H54 (cell line): ENCODE measurements around the gene ACADVL.

ENCODE experiments used
- DNase-seq: peaks from one replicate; pipeline ENCODE4 v3.0.0; 2011; ENCODE audit warnings: low spot score, mixed read lengths; ENCODE audit not compliant: insufficient read length
- FAIRE-seq: peaks from 3 replicates; lab custom pipeline; 2011; peaks lifted over from hg19 to GRCh38; lab: Jason Lieb, UNC
- POLR2A ChIP-seq: IDR thresholded peaks from 2 replicates; pipeline ENCODE4 v1.6.1; 2011; ENCODE audit warnings: low read depth, mild to moderate bottlenecking, low read length

The ACADVL gene

GRCh38 chr17:7205561-7205960, 14.2 kb upstream of the ACADVL start:
- no peak for DNase-seq
- TF ChIP-seq POLR2A = no peak
- FAIRE-seq = no peak

DNA sequence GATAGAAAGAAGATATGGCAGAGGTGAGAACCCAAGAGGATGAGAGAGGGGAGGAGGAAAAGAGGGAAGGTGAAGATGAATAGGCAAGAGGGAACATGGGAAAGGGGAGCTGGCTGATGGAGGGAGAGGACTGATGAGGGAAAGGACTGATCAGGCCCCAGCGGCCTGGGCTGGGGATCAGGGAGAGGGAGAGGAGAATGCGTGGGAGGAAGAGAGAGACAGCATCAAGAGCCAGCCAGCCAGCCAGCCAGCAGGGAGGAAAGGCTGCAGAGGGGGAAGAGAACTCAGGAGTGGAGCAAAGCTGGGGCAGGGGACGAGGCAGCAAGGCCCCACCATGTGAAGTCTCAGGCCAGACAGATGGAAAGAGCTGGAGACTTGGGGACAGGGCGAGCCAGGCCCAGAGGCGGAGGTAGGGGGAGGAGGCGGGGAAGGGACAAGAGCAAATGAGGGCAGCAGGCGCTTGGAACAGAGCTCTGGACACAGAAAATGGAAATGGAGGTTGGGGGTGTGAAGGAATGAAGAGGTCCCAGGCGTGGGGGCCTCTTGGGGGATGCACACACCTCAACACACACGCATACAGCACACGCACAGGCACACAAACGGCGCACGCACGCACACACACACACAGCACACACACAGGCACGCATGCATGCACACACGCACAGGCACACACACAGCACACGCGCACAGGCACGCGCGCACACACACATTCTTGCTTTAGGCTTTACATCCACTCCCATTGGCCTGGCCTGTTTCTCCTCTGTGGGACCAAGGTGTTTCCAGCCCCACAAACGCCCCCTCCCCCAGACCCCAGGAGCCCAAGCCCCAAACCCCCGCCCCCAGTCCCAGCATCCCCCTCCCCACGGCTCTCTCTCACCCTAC, 12.4 kb upstream of the ACADVL start:
- TF ChIP-seq POLR2A = no peak
- FAIRE-seq (no peak), DNase-seq (no peak)

GRCh38 chr17:7208027-7208571, 11.6 kb upstream of the ACADVL start:
- FAIRE-seq (no peak), DNase-seq (no peak)
- no peak for TF ChIP-seq POLR2A

GRCh38 chr17:7208754-7209460, 10.8 kb upstream of the ACADVL start:
- FAIRE-seq = no peak
- no peak for TF ChIP-seq POLR2A
- no peak for DNase-seq

DNA sequence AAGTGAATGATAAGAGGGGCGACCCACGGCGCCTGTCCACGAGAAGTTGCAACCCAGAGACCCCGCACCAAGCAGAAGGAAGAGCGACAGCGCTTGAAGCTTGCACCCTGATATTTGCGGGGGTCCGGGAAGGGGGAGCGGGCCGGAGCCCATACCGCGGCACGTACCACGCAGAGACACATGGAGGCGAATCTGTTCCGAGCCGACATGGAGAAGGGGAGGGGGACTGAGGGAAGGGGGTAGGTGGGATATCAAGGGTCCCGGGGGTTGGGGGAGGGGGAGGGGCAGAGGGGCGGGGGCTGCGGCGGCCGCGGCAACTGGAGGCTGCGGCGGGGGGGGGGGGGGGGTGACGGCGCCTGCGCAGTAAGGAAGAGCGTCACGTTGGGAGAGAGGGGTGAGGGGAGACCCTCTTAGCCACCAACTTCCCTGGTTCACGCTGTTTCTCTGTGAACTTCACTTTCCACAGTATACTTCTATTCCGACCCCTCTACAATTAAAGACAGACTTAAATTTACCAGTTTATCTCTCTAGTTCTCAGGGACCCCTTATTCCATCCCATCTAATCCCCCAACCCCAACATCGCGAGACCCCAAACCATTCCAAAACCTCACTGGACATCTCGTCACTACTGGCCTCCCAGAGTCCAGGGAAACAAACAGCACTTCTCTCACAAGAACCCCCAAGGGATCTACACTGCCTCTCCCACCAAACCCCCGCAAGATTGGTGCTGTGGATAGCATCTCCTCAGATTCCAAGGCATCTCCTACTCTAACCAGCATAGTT, 8.1 kb upstream of the ACADVL start:
- no peak for DNase-seq
- TF ChIP-seq POLR2A = no peak
- FAIRE-seq = no peak

DNA sequence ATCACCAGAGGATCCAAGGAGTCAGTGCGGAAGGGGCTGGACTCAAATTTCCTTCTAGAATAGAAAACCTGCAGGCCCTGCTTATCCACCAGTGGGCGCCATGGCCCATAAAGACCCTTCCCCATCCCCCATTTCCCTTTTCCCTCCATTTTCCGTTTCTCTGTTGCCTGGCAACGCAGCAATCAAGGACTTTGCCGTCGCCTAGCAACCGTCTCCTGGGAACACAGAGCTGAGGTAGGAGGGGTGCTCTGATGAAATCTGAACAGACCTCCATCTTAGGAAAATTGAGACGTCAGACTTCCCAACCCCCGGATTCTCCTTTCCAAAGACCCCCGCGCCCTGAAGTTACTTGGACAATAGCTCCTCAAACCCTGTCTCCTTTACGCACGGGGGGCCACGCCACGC, 5.8 kb upstream of the ACADVL start:
- FAIRE-seq (no peak), DNase-seq (no peak)
- TF ChIP-seq POLR2A = no peak

- FAIRE-seq (peak; percentile 78), DNase-seq (peak; percentile 97)
- no peak for TF ChIP-seq POLR2A
Measured at GRCh38 chr17:7214300-7215135, 5.2 kb upstream of the ACADVL start.

- FAIRE-seq = peak; percentile 77
- TF ChIP-seq POLR2A = no peak
- no peak for DNase-seq
Measured at GRCh38 chr17:7215136-7215638, 4.6 kb upstream of the ACADVL start.

DNA sequence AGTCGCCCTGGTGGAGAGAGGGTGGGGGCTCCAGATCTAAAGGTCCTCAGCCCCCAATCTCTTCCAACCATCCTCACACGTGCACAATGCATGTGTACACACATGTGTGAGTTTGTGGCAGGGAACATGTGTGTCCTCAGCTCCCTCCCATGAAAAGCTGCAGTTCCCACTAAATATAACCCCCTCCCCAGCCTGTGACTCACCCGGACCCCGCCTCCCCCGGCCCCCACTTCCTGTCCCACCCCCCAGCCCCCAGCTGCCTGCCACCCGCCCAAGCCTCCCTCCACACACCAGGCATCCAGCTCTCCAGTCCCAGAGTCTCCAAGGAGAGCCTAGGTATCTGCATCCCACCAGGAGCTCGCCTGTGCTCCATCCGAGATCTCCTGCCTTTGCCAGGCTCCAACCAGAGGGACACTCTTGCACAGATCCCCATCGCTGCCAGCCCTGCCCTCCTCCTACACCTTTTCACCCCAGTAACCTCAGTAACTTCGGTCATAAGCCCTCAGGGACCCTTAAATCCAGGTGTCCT, 4.0 kb upstream of the ACADVL start:
- TF ChIP-seq POLR2A = no peak

DNA sequence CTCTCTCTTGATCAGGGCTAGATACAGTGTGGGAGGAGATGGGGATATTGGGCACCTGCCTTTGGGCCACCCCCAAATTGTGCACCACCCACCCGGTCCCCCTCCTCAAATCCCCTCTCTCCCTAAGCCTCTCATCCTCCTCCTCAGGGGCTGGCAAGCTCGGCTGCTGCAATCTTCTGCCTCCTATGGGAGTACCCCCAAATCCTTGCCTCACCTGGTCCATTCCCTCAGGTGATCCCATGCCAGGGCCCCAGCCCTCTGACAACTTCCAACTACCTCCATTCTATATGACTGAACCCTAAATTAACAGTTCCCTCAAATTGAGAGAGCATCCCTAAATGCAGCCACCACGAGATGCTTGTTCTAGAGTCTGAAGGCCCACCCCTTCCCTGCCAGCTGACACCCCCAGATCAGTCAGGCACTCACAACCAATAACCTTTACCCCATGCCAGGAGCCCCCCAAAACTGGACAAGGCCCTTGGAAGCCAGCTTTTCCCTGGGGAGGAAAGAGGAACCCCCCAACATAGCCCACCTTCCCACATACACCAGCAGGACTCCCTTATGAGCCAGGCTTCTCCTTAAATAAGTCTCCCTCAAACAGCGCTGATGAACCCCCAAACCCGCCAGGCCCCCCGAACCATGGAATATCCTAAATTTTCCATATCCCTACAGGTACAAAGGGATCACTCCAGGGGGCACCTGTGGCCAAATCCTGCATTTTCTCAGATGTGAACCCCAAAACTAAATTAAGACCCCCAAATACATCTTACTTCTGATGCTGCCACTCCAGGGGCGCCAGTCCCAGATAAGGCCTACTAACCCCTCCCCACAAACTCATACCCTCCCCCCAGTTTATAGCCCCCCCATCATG, 3.3 kb upstream of the ACADVL start:
- no peak for FAIRE-seq
- no peak for TF ChIP-seq POLR2A

More for the DNA sequence above, 4.0 kb upstream of the ACADVL start:
- FAIRE-seq (no peak), DNase-seq (no peak)

More for the DNA sequence above, 3.3 kb upstream of the ACADVL start:
- no peak for DNase-seq
